GM18508 (cell line): ENCODE measurements around the gene AMZ2.
"Not testable (repeated sequence)": the region's sequence is repeated elsewhere in the genome, so short reads cannot be mapped to it uniquely, and the experiment has no call there.

Experiments
- ATAC-seq: cut with Tn5 transposase; IDR thresholded peaks from one replicate; pipeline ENCODE4 v1.9.1; 2021; ENCODE audit warnings: moderate number of reproducible peaks; ENCODE audit not compliant: insufficient read depth, unreplicated experiment

AMZ2 gene

DNA sequence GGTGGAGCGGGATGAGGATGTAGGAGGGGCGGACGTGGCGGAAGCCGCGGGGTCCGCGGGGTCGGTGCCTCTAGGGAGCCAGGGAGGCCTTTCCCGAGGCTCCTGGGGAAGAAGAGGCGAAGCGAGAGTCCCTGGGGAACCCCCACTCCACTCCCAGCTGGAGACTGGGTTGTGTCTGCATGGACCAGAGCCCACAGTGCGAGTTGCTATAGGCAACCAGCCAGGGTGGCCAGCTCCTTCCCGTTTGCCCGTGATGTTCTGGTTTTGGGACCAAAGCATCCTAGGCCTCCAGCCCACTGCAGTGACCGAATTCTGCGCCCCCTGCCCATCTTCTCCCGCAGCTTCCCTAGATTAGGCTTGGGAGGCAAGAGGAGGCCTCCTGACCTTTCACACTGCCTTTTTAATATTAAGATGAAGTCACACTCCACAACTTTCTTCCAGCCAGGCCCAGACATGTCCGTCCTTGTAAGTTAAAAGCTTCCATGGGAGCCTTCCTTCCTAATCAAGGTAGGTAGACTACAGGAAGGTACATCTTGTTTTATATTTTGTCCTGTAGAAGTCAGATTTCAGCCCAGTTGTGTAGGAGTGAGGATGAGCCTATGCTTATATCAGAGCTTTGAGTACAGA, 469 bp downstream of the AMZ2 start:
- ATAC-seq: peak; percentile 17

DNA sequence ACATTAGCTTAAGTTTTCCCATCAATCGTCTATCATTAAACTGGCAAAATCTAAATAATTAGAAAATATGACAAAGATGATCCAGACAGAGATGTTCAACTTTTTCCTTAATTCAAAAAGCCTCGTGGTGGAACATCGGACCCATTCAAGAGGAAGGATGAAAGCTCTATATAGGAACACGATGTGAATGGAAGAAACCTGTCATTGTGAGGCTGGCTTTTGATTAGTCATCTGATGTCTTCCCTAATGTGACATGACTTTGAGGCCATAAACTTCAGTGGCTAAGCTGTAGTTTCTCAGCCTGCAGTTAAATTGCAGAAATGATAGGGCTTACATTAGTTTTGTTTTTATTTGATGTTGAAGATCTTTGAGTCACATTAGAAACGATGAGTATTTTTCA, 1.0 kb downstream of the AMZ2 start:
- ATAC-seq: no peak

DNA sequence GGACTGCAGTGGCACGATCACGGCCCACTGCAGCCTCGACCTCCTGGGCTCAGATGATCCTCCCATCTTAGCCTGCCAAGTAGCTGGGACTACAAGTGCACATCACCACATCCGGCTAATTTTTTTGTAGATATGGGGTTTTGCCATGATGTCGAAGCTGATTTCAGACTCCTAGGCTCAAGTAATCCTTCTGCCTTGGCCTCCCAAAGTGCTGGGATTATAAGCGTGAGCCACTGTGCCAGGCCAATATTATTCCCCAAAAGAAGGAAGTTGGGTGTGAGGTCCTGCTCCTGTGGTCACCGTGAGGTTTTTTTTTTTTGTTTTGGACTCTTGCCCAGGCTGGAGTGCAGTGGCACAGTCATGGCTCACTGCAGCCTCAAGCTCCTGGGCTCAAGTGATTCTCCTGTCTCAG, 1.5 kb downstream of the AMZ2 start:
- ATAC-seq: no peak

DNA sequence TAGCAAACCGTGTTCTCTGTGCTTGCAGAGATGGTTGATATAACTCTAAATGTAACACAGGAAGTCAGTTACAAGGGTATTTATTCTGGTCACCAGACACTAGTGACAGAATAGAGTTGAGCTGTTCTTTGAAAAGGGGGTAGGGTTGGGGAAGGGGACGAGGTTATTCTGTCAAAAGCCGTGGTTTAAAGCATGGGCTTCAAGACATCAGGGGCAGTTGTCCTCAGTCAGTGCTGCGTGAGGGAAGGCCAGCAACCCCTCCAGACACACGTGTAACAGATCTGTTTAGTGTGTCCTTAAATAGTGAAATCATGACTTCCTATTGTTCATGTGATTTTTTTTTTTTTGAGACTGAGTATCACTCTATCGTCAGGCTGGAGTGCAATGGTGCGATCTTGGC, 5.6 kb downstream of the AMZ2 start:
- not testable (repeated sequence) for ATAC-seq

DNA sequence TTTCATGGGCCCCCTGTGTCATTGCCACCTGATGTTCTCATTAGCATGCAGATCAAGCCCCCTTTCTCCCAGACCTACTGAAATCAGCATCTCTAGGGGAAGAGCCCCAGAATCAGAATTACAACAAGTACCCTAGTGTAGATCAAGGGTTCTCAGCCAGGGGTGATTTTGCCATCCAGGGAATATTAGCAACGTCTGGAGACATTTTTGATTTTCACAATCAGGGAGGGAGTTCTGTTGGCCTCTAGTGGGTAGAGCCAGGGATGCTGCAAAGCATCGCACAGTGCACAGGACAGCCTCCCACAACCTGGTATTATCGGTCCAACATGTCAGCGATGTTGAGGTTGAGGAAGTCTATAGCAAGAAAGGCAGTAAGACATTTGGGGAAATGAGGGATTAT, 7.3 kb downstream of the AMZ2 start:
- no peak for ATAC-seq

DNA sequence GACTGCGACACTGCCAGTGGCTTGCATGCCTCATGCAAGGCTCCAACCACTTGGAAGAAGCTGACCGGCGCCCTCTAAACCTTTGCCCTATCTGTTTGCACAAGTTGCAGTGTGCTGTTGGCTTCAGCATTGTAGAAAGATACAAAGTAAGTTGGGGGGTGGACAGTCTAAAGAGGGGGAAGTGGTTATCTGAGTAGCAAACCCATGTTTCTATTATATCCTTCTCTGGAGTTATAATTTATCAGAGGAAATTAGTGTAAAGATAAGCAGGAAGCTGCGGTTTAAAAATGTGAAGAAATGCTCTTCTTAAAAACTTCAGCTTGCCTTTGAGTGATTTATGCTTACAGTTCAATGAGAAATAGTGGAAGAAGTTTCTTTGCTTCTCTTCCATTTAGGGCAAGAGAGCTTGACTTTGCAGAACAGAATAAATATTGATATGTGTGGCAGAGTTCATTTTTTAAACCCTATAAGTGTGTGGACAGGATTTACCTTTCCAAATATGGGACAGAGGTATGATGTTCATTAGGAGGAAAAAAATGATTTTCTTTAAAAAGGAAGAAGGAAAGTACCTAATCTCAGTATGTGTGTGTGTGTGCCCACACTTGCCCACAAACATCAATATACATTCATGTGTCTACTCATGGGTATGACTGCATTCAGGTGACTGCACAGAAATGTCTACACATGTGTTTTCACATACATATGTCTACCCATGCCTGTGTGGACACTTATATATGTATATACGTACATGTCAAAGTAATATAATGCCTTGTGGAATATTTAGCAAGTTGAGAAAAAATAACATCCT, 8.1 kb downstream of the AMZ2 start:
- no peak for ATAC-seq

DNA sequence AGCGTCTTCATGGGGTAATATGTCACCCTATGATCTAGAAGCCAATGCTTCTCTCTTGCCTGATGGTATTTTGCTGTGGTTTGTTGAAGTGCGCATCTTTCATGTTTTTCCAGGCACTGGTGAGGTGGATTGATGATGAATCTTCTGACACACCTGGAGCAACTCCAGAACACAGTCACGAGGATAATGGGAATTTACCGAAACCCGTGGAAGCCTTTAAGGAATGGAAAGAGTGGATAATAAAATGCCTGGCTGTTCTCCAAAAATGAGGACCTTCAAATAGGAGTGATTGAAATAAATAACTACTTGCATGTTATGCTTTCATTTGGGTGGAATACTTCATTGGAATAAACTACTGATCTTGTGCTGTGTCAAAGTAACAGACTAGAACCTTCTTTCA, 8.9 kb downstream of the AMZ2 start:
- not testable (repeated sequence) for ATAC-seq

DNA sequence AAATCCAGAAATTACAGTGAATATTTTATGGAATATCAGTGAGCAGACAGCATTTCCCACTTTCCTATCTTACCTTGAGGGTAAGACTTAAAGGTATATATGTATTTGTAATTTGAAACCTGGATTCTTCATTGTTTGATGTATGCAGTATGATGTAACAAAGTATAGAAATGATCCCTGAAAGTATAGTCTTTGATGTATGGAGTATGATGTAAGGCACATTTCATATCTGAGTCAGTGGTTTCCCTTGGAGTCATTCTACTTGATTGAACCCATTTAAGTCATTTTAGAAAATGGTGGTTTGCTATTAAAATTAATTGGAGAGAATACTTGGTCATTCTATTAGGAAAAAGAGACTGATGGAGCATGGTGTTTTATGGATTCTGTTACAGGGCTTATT, 10.1 kb downstream of the AMZ2 start:
- no peak for ATAC-seq

DNA sequence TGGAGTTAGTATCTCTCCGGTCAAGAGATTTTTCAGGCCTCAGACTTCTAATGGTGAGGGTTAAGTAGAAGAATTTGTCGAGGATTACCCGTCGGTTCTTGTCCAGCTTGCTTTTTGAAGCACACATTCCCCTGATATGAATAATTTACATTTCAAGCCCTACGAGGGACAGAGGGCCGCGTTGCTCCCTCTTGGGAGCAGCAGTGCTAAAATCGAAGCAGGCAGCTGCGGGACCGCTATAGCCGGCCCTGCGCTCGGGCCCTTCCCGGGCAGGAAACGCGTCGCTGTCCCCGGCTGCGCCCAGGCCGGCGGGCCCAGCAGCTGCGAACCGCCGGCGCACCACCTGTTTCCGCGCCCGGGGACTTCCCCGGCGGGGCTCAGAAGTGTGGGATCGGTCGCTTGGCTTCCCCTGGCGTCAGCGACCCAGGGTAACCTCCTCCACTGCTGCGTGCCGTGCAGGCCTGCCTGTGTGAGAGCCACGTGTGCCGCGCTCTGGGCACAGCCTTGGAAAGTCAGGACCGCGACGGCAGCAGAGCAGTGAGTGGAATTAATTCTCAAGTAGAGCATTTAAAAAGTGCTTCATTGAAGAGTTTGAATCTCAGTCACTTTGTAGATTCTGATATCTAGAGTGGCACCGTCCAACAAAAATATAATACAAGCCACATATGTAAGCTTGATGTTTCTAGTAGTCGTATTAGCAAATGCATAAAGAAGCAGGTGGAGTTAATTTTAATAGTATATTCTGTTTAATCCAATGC, 11.2 kb downstream of the AMZ2 start:
- peak; percentile 50 for ATAC-seq

DNA sequence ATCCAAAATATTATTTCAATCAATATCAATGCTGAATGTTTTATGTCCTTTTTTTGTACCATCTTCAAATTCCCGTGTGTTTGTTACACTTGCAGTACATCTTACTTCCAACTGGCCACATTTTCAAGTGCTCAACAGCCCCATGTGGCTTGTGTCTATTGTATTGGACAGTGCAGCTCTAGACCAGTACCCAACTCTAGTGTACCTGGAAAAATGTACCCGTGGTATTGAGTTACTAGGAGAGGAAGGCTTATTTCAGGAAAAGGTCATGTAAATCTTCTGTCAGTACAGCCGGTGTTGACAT, 11.8 kb downstream of the AMZ2 start:
- ATAC-seq: not testable (repeated sequence)

DNA sequence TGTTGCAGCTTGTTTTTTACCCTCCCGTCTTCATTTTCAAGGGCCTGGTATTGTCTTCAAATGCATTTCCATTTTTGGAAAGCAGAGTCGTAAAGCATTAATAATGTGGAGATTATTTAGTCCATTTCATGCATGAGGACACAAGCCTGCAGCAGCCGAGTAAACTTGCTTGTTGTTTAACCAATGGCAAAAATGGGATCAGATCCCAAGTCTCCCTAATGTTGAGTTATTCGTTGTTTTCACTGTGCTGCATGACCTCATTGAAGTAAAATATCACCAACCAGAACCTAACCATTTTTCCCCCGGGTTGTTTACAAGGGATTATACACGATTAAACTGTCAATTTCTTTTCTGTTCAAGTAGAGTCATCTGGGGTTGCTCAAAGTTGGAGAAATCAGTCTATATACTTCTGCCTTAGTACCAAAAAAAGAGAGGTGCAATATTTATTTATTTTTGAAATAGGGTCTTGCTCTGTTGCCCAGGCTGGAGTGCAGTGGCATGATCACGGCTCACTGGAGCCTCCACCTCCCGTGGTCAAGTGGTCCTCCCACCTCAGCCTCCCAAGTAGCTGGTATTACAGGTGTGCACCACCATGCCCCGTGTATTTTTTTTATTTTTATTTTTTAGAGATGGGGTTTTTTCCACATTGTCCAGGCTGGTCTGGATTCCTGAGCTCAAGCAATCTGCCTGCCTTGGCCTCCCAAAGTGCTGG, 12.4 kb downstream of the AMZ2 start:
- no peak for ATAC-seq

DNA sequence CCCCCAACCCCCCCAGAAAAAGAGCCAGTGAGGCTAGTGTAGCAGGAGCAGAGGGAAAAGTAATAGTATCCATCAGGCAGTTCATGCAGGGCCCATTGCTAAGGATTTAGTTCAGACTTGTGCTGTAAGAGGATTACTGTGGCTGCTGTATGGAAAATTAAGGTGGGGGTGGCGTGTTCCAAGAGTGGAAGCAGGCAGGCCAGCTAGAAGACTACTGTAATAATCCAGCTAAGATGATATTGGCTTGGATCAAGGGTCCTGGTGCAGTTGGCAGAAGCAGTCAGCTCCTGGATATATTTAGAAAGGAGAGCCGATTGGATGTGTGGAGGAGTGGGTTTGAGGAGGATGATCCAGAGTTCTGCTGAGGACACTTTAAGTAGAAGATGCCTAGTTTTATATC, 14.6 kb downstream of the AMZ2 start:
- ATAC-seq: not testable (repeated sequence)

DNA sequence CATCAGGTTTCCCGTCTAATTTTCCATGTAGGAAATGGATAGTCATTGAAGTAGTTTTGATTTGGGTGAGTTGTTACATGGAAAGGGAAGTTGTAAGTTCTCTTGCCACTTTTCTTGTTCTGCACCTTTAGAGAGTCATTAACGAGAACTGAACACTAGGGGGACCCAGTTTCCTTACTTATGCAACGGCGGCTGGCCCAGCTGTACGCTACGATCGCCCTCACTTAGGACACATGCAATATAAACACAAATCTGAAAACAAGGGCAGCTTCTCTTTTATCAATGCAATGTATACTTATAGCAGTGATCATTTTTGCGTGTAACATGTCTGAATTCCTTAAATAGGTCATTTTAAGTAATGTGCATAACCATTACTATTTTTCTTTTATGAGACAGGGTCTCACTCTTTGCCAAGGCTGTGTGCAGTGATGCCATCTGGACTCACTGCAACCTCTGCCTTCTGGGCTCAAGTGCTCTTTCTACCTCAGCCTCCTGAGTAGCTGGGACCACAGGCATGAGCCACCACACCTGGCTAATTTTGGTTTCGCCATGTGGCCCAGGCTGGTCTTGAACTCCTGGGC, 15.3 kb downstream of the AMZ2 start:
- ATAC-seq: not testable (repeated sequence)

DNA sequence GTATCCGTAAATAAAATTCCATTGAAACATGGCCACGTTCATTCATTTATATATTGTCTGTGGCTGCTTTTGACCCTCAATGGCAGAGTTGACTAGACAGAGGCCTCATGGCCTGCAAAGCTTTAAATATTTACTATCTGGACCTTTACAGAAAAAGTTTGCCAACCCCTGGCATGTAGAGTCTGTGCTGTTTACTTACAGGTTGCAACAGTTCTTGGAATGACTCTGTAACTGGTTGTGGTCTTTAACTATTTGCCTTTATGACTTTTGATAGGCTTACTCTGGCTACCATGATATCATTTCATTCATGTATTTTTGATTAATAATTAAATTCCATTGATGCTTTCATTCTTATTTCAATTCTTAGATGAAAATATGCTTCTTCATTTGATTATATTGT, 18.0 kb downstream of the AMZ2 start:
- not testable (repeated sequence) for ATAC-seq

DNA sequence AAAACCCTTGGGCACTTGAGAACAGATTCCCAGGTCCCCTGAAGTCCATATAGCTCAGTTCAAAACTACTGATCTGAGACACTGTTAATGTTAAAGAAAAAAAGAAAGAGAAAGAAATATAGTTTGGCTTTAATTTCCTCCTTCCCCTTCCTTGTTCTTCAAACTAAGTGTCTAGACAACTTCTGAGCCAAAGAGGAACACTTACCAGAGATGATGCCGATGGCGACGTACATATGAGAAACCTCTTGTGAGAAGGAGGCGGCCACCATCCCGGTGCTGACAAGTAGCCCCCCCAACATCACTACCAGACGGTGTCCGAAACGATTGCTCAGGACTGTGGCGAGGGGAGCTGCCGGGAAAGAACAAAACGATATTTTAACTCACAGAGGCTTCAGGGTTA, 25.9 kb downstream of the AMZ2 start:
- no peak for ATAC-seq

DNA sequence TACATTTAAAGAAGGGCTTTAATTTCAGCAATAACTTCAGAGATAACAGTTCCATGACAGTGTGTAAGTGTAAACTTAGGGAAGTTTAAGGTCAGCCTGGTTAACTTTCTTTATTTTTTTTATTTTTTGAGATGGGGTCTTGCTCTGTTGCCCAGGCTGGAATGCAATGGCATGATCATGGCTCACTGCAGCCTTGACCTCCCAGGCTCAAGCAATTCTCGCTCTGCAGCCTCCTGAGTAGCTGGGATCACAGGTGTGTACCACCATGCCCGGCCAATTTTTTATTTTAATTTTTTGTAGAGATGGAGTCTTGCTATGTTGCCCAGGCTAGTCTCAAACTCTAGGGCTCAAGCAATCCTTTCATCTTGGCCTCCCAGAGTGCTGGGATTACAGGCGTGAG, 28.5 kb downstream of the AMZ2 start:
- ATAC-seq: not testable (repeated sequence)

DNA sequence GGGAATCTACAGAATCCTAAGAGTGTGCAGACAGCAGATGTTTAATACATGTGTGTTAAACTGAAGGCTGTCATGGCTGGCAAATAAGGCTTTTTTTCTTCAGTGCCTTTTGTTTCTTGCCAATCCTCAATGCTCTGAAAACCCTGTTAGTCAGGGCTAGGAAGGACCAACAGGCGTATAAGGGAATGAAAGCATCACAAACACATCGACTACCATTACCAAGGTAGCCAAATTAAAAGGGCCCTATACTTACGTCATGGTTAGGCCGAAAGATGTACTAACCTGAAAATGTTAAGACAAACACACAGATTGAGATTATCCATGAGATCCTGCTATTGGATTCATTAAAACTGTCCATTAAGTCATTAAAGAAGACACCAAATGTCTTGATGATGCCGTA, 30.0 kb downstream of the AMZ2 start:
- no peak for ATAC-seq

DNA sequence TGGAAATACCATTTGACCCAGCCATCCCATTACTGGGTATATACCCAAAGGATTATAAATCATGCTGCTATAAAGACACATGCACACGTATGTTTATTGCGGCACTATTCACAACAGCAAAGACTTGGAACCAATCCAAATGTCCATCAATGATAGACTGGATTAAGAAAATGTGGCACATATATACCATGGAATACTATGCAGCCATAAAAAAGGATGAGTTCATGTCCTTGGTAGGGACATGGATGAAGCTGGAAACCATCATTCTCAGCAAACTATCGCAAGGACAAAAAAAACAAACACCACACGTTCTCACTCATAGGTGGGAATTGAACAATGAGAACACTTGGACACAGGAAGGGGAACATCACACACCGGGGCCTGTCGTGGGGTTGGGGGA, 34.1 kb downstream of the AMZ2 start:
- ATAC-seq: not testable (repeated sequence)

DNA sequence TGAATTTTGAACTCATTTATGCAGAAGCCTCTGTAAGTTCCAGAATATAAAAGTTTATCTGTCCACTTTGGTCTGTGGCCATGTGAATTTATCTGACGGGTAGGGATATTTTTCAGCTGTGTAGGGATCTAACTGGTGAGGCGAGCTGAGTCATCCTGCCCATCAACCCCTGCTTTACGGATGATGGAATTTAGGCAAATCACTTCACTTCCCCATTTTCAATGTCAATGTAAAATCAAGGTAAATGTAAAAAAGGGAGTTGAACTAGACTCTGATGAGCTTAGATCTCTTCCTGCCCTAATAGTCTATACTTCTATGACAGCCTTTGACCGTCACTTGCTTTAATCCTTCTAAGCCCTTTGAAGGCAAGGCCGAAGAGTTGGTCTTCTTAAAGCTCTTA, 40.5 kb downstream of the AMZ2 start:
- ATAC-seq: no peak

DNA sequence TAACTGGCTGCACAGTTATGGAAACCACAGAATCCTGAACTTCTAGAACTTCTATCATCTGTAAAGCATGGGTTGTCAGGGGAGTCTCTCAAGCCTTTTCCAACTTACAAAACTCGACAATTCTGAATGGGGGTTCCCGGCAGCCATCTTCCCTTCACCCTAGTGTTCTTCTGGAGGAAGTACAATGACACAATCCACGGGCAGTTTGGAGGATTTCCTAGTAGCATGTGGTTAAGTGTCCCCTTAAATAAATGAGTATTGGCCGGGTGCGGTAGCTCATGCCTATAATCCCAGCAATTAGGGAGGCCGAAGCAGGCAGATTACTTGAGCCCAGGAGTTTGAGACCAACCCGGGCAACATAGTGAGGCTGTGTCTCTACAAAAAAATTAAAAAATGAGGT, 41.0 kb downstream of the AMZ2 start:
- no peak for ATAC-seq

DNA sequence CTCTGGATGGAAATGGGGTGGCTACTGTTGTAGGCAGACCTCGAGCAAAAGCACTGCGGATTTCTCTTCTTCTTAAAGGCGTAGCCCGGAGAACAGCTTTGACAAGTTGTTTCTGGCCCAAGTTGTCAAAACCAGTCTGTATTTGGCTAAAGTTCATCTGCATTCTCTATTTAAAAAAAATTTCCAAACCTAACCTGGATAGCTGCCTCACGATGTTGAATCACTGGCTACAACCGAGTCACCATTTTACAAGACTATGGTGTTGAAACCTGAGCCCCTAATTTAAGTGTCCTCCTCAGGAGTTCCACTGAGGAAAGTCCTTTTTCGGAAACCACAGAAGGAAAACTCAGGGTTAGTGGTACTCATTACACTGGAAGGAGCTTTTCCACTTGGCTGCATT, 41.6 kb downstream of the AMZ2 start:
- ATAC-seq: no peak
